A172 (cell line): ENCODE data around the gene KRT6A. TPM values are rescaled to one million over a fixed set of nuclear protein-coding genes. Genes with fewer than 3 reads are reported as not detected.
"Not testable (repeated sequence)": the region's sequence is repeated elsewhere in the genome, so short reads cannot be mapped to it uniquely, and the experiment has no call there.

Source experiments
- DNase-seq: peaks from one replicate; pipeline ENCODE4 v3.0.0-alpha.2; 2015; ENCODE audit warnings: low spot score
- total RNA-seq: library from RNA; depleted of rRNA; stranded (reverse); fragments of >200 nt; shearing (Covaris generic); gene quantifications from 2 replicates; pipeline ENCODE4 v1.2.3, GENCODE V29; 2014

The KRT6A gene
- total RNA-seq, 1 experiment from 2014 or later: not detected

DNA sequence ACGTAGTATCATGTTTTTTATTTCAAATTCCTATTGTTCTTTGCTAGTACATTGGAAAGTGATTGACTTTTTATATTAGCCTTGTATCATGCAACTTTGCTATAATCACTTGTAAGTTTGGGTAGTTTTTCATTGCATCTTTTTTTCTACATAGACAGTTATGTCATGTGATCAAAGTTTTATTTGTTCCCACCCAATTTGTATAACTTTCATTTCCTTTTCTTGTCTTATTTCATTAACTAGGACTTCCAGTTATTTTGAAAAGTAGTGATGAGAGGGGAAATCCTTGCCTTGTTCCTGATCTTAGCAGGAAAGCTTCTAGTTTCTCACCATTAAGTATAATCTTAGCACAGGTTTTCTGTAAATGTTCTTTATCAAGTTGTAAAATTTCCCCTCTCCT, 9.8 kb upstream of the KRT6A start:
- DNase-seq: no peak

DNA sequence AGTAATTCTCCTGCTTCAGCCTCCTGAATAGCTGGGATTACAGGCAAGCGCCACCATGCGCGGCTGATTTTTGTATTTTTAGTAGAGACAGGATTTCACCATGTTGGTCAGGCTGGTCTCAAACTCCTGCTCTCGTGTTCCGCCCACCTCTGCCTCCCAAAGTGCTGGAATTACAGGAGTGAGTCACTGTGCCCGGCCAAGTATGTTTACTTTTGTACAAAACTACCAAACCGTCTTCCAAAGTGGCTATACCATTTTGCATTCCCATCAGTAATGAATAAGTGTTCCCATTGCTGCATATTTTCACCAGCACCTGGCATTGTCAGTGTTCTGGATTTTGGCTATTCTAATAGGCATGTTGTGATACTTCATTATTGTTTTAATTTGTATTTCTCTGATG, 8.4 kb upstream of the KRT6A start:
- DNase-seq: no peak

DNA sequence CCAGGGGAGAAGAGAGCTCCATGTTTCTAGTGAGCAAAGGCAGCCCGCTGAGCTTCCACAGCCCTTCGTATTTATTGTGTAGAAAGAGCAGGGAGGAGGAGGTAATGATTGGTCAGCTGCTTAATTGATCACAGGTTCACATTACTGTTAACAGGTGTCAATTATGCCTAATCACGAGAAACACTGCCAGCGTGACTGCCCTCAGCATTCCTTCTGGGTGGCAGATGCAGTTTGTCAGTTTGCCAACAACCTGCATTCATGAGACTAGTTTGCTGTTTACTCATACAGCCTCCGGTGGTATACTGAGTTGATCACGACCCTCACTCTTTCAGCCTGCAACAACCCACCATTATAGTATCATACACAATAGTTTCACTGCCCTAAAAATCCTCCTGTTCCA, 7.5 kb upstream of the KRT6A start:
- DNase-seq: not testable (repeated sequence)

DNA sequence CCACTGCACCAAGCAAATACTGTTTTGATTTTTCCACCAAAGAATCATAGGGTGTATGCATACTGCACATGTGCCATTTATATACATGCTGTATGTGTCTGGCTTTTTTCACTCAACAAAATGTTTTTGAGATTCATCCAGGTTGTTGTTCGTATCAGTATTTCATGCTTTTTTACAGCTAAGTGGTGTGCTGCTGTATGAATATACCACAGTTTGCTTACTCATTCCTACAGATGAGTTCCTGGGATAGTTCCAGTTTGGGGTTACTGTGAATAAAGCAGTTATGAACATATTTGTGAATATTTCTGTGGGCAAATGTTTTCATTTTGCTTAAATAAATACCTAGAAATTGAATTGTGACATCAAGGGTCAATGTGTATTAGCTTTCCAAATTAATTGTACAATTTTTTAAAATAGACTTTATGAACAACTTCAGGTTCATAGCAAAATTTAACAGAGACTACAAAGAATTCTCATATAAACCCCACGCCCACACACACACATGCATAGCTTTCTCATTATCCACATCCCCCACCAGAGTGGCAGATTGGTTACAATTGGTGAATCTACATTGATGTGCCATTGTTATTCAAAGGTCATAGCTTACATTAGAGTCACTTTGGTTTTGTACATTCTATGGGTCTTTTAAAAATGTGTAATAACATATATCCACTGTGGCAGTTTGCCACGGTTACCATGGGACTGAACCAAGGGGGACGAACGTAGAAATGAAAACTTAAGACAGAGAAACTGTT, 6.9 kb upstream of the KRT6A start:
- DNase-seq: no peak

DNA sequence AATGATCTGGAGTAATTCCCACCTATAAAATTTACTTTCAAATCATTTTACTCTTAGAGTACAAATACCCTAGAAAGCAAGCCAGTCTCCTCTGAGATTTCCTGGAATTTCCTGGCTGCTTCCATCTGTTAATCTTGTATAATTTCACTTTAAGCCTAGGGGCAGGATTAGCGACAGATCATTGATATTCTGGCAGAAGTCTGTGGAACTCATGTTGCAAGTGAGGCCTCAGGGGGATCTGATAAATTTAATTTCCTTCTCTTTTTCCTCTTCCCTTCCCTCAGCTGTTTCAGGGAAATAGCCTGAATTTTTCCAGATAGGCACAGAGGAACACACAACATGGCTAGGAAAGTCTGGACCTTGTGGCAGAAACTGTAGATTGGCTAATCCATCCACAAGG, 5.9 kb upstream of the KRT6A start:
- DNase-seq: no peak

DNA sequence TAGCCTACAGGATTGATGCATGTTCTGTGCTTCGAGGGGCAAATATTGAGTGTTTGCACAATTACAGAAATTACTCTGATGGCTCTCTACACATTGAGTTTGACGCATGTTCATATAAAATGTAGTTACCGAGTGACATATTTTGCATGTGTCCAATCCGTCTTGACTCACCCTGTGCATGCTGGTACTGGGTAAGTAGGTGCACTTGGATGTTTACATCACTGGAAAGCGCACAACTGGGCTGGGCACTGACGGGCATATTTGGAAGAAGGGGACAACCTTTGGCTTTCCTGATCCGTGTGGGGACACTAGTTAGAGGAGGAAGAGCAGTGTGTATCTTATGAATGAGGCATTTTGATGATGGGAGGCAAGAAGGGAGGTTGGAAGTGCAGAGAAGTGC, 4.9 kb upstream of the KRT6A start:
- no peak for DNase-seq

DNA sequence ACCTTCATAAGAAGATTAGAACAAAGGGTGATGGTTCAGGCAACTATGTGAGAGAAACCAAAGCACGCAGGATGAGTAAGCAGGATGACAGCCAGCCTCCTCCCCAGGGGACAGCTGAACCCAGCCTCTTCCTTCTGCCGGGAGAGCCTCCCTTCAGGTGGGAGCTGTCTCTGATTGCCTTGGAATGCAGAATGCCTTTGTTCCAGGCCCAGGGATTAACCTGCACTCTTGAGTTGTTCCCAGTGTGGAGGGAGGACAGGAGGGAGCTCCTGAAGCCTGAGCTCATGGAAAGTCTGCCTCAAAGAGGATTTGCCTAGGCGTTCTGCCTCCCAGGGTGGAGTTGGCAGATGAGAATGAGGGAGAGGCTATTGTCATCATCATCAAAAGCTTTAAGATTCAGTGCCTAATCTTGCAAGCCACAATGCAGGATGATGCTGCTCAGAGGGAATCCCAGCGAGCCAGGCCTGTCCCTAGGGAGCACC, 3.6 kb upstream of the KRT6A start:
- DNase-seq: peak; percentile 80

DNA sequence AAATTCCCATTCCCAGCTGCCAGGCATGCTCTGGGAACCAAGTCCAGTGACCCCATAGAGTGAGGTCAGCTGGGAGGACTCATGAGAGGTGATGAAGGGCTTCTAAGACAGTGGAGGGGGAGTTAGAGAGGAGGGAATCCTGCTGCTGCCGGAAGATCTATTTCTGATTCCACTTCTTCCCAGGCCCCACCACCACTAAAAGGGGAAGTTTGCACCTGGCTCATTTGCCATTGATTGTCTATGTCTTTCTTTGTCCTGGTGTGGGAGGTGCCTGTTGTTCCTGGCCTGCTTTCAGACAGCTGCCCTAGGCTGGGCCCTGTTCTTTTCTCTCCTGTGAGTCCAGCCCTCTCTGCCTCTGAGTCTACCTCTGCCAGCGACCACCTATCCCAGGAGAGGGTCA, 3.0 kb upstream of the KRT6A start:
- peak; percentile 9 for DNase-seq

DNA sequence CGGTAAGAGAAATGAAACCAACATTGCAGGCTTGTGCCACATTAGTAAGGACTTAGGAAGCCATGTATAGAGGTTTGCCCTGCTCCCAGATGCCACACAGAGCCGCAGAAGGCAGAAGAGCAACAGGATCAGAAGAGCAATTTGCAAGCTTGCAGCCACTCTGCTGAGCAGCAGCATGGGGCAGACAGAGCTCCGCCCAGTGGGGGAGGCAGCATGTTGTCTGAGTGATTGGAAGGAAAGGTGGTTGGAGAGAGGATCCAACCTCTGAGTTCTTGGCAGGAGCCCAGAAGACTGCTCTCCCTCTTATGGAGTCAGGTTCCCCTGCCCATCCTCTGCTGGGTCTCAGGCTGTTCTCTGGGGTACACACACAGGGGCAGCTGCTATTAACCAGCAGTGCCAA, 2.3 kb upstream of the KRT6A start:
- peak; percentile 34 for DNase-seq

DNA sequence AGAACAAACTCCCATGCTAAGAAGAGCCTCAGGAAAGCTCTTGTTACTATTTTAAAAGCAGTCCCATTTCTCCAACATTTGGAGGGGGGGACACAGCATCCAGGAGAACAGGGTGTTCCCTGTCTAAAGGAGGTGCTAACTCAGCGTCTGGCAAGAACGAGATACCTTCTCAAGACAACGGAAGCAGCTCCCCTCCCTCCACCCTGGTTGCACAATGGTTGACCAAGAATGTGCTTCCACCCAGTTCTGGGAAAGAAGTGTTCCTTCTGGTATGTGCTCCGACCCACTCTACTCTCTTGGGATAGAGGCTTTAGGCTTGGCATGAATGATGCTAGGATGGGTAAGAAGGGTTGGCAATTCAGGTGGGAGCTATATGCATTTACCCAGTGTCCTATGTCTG, 1.5 kb upstream of the KRT6A start:
- no peak for DNase-seq

DNA sequence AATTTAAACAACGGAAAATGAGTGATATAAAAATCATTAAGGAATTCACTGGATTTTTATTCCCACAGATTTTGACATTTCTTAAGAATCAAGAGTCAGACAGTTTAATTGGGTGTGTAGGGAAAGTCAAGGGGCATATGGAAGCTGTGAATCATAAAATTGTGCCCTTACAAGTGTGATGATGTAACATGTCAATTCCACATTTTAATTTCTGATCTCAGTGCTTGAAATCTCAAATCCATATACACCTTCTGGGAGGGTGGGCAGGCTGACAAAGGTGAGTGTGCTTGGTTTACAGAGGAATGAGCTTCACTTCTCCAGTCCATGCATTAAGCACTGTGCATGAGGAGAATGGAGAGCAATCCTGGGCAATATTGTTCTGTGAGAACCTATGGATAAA, 1.0 kb upstream of the KRT6A start:
- DNase-seq: no peak

DNA sequence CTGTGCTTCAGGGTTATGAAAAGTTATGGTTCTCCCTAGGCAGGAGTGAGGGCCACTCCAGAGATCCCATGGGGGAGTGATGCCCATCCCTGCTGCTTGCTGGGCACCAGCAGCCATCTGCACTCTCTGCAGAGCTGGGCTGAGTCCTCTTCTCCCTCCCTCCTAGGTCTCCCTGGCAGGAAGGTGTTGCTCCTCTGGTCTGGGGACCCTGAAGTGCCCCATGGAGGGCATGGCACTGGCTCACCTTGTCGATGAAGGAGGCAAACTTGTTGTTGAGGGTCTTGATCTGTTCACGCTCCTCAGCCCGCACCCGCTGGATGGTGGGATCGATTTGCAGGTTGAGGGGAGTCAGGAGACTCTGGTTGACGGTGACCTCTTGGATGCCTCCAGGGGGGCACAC, 652 bp downstream of the KRT6A start:
- DNase-seq: not testable (repeated sequence)

DNA sequence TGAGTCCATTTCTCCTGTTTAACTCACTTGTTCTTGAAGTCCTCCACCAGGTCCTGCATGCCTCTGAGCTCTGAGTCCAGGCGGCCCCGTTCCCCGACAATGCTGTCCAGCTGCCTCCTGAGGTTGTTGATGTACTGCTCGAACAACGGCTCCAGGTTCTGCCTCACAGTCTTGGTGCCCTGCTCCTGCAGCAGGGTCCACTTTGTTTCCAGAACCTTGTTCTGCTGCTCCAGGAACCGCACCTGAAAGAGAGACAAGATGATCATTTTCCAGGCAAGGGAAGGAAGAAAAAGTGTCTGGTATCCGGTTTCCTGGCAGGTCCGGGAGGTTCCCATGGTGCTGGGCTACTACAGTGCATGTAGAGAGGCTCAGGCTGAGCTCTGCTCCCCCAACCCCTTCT, 1.6 kb downstream of the KRT6A start:
- not testable (repeated sequence) for DNase-seq

DNA sequence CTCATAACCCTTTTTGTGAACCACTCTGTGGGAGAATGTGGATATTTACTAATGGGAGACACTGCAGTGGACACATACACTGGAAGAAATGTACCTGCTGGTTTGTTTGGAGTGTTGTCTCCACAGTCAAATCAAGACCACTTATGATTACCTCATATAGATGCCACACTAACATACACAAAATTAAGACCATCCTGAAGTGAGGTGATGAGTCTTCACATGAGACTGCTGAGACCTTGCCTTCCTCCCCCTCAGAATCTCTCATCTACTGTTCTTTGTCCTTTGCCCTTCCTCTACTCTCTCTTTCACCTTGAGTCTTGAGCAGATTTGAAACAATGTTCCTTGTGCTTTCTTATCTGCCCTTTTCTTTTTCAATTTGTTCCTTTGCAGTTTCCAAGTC, 4.3 kb downstream of the KRT6A start:
- DNase-seq: no peak

DNA sequence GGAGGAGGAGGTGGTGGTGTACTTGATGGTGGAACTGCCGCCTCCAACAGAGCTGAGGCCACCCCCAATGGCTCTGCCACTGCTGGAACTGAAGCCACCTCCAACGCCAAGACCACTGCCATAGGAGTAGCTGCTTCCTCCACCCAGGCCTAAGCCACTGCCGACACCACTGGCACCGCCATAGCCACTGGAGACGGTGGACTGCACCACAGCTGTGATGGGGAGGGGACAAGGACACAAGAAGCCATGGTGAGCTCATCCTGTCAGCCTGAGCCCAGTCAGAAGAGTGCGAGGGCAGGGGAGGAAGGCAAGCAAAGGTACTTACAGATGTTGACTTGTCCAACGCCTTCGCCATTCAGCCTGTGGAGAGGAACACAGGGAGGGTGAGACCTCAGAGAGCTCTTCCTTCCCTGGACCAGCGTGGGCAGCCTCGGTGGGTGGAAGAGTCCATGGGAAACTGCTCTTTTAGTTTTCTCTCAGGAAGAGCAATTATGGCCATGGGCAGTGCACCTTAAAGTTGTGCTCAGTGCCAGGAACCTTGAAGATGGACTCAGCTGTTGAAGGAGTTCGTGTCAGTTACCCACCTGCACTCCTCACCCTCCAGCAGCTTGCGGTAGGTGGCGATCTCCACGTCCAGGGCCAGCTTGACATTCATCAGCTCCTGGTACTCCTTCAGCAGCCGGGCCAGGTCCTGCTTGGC, 5.2 kb downstream of the KRT6A start:
- DNase-seq: not testable (repeated sequence)

DNA sequence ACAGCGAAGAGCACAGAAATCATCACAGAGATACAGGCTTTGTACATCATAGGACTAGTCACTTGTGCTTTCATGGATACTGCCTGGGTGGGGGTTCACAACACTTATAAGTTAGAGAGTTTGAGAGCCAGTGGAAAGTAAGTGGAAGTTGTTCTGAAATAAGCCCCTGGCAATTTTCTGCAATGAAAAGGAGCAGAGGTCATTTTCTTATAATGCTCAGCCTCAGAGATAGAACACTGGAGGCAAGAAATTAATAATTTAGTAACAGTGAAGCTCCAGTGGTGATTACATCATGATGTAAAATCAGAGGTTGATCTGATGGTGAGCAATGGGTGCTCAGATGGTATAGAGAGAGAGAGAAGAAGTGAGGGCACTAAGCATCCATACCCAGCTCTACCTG, 5.8 kb downstream of the KRT6A start:
- no peak for DNase-seq

DNA sequence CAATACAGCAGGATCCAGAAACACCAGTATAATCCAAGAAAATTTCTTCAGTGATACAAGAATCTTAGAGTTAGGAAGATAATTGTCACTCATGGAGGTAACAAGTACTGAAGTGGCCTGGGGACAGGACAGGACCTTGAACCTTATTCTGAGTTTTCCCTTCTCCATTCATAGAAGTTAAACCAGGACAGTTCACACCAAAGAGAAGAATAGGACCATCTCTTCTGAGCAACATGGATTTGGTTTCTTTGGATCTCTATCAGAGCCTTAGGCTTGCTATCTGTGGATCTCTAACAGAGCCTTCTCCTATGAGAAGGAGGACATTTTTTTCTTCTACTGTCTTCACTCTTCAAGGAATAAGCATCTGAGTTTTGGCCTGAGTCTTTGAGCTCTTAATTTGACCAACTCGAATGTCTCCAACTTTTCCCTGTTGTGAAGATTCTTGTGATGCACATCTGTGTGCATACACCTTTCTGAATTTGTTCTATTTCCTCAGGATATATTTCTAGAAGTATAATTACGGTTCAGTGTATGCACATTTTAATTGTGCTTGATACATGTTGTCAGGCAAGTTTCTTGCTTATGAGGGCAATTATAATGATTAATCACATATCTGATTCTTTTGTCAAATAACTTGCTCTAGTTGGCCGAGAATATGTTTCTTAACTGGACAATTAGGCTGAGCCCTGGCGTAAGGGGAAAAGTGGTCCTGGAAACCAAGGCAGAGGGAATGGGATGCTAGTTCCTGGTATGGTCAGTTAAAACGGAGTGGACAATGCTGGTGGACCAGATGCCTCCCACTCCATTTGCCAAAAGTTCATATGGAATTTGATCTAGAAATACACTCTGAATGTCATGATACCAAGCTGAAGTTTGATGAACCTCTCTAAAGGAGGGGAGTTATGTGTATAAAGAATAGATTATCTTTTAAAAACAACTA, 6.6 kb downstream of the KRT6A start:
- DNase-seq: no peak

DNA sequence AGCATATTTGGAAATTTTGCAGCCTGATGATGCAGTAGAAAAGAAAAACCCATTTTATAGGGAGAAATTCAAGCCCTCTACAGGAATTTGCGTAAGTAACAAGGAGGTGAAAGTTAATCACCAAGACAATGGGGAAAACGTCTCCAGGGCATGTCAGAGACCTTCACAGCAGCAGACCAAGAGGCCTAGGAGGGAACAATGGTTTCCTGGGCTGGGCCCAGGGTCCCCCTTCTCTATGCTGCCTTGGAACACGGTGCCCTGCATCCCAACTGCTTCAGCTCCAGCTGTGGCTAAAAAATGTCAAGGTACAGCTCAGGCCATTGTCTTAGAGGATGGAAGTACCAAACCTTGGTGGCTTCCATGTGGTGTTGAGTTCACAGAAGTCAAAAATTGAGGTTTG, 13.0 kb downstream of the KRT6A start:
- no peak for DNase-seq

DNA sequence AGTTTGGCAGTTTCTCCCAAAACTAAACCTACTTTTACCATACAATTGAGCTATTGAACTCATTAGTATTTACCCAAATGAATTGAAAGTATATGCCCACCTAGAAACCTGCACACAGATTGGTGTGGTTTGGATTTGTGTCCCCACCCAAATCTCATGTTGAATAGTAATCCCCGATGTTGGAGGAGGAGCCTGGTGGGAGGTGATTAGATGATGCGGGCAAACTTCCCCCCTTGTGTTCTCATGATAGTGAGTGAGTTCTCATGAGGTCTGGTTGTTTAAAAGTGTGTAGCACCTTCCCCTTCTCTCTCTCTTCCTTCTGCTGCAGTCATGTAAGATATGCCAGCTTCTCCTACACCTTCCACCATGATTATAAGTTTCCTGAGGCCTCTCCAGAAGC, 15.4 kb downstream of the KRT6A start:
- no peak for DNase-seq

DNA sequence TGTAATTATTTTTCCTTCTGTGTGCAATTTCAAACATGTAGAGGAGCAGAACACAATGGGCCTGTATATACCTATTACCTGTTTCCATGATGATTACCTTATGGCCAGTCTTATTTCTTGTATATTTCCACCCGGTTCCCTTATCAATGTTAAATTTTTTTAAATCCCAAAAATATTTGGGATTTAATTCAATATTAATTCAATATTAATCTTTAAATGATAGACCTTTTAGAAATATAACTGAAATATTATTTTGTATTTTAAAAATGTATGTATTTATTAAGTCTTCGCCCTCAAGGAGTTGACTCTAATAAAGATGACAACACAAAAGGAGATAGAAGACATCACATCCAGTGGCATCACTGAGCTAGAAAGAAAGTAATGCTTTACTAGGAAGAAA, 18.8 kb downstream of the KRT6A start:
- DNase-seq: no peak

DNA sequence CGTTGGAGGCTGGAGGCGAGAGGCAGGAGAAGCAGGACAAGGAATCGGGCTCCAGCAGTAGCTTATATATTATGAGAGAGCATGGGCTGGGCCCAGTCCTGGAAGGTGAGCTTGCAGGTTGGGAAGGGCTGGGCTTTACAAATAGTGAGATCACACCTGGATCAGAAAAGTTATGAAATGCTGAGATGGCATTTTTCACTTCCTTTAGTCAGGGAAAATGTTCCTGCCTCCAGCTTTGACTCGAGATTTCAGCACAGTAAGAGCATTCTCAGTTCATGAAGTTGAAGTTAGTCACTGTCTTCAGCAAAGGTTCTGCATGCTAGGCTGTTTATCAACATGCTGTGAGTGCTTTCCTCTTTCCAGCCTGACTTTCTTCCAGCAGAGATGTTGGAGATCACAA, 19.3 kb downstream of the KRT6A start, which contains the start of gene KRT6C:
TSS of gene KRT6C (minus strand) at position 38 of the 400 bp plus-strand sequence. CDS start 68 bp downstream, outside the sequence.
- no peak for DNase-seq

DNA sequence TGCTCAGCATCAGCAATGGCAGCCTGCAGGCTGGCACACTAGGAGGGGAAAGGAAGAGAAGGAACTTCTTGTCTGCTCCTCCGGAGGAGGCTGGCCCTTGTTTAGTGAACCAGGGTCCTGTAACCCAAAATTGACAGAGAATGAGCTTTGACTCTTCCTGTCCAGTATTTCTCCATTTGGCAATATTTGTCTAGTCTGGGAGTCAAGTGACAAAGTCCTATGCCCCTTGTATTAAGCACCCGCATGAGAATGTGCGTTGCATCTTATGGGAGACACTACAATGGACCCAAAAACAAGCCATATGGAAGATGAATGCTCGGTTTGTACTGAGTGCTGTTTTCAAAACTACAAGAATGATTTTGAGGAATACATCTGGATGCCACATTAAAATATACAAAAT, 23.2 kb downstream of the KRT6A start:
- no peak for DNase-seq
